Measurements from ENCODE around the gene FAM131C.
"Not testable (repeated sequence)": the region's sequence is repeated elsewhere in the genome, so short reads cannot be mapped to it uniquely, and the experiment has no call there.

The FAM131C gene

DNA sequence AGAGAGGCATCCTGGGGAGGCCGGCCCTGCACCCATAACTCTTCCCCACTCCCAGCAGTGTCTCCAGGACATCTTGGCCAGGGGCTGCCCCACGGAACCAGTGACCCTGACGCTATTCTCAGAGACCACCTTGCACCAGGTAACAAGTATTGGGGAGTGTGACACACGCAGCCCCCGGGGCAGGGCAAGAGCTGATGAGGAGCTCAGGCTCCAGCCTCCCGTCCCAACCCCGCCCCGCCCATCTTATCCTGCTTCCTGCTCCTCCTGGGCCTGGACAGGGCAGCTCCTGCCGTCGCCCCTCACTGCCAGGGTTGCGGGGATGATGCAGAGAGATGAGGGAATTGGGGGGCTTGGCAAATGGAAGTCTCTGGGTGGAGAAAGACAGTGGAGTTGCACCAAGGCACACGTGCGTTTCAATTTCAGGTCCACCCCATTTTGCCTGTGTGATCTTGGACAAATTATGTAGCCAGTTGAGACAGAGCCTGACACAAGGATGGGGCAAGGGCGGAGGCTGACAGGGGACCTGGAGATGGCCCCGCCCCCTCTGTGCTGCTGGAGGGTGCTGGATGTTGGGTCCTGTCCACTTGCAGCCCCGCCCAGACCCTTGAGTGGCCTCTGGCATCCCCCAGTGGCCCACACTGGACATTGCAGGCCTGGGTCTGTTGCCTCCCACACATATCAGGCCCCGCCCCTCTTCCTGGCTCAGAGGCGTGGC lies 40.9 kb downstream of the FAM131C start:
- DNase-seq, result peak; percentile 7

DNA sequence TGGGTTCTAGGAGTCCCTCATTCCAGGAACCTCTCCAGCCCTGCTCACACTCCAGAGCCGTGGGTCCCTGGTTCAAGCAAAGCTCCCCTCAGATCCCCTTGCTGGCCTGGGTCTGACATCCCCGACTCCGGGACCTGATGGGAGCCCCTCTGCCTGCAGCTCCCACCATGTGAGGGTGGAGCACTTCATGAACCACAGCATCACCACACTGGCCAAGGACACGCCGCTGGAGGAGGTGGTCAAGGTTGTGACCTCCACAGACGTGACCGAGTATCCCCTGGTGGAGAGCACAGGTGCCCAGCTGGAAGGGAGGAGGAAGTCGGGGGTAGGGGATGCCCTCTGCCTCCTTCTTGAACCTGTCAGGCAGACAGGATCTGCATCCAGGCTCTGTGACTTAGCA lies 41.9 kb downstream of the FAM131C start:
- DNase-seq, result no peak

- no peak for DNase-seq
Measured at GRCh38 chr1:16029288-16029687, 44.2 kb downstream of the FAM131C start.

- DNase-seq, result not testable (repeated sequence)
Measured at GRCh38 chr1:16029003-16029268, 44.5 kb downstream of the FAM131C start.

DNA sequence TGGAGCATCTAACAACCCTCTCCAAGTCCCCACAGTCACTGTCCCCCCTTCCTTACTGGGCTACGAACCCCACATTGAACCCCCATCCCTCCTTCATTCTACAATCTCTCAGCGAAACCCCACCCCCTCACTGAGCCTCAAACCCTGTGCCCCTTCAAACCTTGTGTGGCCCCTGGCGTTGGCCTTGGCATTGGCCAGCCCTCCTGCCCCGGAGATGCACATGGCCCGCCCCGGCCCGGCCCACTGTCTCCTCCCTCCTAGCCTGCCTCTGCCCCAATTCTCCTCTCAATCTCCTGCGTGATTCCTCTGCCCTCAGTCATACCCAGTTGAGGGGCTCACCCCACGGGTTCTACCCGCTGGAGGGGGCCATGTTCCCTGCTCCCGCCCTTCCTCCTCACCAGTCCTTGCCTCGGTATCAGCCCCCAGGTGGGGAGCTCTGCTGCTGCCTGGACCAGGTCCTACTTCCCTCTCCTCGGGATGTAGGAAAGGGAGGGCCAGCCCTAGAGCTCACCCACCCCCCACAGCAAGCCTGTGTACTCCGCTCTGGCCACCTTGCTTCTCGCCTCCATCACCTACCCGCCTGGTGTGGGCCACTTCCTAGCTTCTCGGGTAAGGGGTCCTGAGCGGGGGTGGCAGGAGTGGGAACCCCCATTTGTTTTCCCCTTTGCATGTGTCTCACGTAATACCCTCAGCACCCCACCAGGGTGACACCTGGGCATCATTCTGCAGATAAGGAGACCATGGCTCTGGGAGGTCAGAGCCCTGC lies 45.0 kb downstream of the FAM131C start:
- no peak for DNase-seq

DNA sequence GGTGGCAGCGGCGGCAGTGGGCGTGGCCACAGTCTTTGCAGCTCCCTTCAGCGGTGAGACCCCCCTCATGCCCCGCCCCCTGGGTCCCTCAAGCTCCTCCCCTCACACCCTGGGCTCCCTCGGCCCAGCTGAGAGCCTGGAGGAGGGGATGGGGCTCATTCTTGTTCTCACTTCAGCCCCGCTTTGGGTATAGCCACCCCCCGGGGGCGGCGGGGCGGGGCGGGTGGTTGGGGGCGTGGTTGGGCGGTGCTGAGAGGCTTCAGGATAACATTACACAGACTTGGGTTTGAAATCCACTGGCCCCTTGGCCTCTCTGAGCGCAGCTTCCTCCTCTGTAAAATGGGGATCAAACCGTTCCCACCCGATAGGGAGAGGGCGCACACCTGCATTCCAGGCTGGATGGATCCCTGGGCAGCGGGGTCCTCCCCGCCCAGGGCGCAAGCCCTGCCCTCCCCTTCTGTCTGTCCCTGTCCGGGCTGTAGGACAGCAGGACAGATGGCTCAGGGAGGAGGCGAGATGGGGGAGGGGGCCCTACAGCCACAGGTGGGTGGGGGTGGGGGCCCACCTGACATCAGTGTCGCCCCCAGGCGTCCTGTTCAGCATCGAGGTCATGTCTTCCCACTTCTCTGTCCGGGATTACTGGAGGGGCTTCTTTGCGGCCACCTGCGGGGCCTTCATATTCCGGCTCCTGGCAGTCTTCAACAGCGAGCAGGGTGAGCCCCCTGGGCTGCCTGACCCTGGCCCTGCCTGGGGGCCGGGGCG lies 46.5 kb downstream of the FAM131C start:
- DNase-seq, result no peak

DNA sequence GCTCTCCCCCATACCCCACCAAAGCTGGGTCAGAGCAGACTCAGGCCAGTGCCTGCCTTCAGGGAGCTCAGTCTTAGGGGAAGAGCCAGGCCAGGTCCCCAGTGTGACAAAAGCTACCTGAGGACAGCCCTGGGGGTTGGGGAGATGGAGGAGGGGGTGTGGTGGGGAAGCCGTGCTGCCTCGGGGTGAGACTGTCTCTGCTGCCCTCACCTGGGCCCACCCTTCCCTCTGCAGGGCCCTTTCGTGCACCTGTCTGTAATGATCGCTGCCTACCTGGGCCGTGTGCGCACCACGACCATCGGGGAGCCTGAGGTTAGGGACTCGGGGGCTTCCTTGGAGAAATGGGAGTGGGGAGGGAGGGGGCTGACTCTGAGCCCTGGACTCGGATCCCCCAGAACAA lies 47.1 kb downstream of the FAM131C start:
- DNase-seq, result not testable (repeated sequence)

DNA sequence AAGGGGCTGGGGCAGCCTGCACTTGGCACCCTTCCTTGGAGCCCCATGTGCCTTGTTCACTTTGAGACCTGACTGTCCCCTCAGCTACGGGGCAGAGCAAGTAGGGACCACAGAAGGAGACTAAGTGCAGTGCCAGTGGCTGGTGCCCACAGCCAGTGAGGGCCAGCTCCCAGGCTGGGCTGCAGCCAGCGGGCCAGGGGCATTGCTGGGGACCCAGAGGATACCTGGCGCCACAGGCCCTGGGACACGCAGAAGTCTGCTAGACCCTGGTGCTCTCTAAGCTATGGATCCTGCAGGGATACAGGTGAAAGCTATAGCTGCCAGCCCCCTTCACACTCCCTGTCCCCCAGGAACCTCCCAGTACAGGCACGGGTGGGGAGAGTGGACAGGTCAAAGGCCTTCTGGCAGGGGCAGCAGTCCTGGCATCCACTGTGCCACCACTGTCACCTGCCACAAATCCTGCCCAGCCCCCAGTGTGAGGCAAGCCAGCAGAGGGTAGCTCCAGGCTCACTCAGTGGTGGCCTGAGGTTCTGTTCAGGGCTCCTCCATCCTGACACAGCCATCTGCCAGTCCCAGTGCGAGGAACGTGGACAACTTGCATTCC lies 50.3 kb downstream of the FAM131C start:
- no peak for DNase-seq

- no peak for DNase-seq
Measured at GRCh38 chr1:16022393-16022792, 51.1 kb downstream of the FAM131C start.

DNA sequence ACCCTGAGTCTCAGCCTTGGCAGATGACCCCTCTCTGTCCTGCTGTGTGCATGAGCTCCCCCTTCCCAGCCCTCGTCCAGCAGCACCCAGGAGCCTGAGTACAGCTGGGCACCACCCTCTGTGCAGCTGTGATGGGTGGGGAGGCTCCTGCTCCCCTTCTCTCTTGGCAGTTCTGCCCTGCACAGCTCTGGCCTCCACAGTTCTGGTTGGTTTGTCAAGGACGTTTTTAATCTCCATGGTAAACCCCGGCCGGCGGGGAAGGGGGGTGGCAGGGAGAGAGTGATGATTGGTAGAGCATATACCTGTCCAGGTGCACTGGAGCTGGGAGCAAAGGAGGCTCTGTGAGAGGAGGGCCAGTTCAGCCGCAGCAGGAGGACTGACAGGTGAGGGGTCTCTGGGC lies 51.8 kb downstream of the FAM131C start, which contains the start of gene CLCNKA:
TSS of gene CLCNKA (plus strand) at position 356 of the 400 bp plus-strand sequence. CDS start 584 bp downstream, outside the sequence.
- DNase-seq, result no peak

DNA sequence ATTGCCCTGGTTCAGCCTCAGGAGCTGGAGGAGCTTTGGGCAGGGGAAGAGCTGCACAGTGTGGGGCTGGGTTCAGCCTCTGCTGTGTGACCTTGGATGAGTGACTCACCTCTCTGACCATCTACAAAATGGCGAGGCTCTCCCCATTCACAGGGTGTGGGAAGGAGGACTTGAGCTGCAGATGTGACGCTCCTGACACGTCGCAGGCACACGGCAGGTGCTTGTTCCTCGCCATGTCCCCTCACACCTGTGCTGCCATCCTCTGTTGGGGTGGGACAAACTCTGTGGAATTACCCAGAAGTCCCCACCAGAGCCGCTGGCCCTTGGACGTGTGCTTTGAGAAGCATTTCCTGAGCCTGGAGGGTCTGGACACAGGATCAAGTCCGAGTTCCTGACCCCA lies 52.6 kb downstream of the FAM131C start:
- not testable (repeated sequence) for DNase-seq

- no peak for DNase-seq
Measured at GRCh38 chr1:16020325-16020724, 53.1 kb downstream of the FAM131C start.

GRCh38 chr1:16019644-16020277 lies 53.7 kb downstream of the FAM131C start:
- DNase-seq, result no peak

- DNase-seq, result no peak
Measured at GRCh38 chr1:16018749-16019643, 54.5 kb downstream of the FAM131C start.

- no peak for DNase-seq
Measured at GRCh38 chr1:16018308-16018707, 55.1 kb downstream of the FAM131C start.

DNA sequence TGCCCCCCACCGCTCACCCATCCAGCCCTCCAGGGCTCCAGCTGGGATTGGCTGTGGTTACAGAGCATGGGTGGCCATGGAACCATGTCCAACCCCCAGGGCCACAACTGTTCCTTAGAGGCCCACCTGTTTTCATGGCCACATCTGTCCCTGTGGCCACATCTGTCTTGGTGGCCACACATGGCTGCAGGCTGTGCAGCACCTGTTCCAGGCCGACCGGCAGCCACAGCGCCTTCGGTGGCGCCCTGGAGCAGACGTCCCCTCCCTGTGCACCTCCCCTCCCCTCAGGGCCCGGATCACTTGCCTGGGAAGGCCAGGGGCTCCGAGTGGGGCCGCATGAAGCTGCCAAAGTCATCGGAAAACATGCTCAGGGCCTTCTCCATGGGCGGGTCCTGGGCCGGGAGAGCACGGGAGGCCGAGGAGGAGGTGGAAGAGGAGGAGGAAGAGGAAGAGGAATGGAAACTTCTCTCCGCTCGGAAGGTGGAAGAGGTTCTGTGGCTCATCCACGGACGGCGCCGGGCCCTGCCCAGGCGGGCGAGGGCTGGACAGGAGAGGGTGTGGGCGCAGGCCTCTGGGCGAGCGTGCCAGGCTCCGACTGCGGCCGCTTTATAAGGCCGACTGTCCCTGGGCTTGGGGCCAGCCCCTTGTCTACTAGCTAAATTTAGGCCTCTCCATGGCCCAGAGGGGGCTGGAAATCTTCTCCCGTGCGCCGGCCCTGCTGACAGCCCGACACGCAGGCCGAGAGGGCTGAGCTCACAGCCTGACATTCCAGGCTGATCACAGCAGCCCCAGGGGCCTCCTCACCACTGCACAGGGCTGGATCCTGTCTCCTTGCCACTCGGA lies 55.8 kb downstream of the FAM131C start, which contains the start of gene HSPB7:
TSS of gene HSPB7 (minus strand) at position 583 of the 843 bp plus-strand sequence. CDS start at position 503, 80 bp downstream.
- no peak for DNase-seq

DNA sequence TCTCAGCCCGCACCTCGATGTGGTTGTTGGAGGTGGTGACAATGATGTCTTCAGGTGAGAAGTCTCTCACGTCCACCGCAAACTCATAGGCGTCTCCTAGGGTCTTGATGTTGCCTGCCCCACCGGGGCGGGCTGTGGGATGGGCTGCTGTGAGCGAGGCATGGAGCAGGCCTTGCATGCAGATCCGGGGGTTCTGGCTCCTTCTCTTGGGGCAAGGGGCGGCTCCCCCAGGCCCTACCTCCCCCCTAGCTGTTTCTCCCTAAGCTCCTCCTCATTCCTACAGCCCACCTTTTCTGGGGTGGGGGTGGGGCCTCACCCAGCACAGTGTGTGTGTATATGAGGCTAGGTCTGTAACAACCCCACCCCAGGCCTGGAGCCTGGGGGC lies 56.4 kb downstream of the FAM131C start:
- no peak for DNase-seq

GRCh38 chr1:16015960-16016901 lies 57.2 kb downstream of the FAM131C start:
- DNase-seq, result no peak

- DNase-seq, result no peak
Measured at GRCh38 chr1:16015491-16015890, 58.0 kb downstream of the FAM131C start.
